Ramos (cell line): Measurements from ENCODE around the gene PCED1A.
"Not testable (repeated sequence)": the region's sequence is repeated elsewhere in the genome, so short reads cannot be mapped to it uniquely, and the experiment has no call there.

Experiments
- in situ Hi-C: fragments of 300-500 bp; cut with MboI; formaldehyde crosslinking; loops from one replicate; pipeline ENCODE4 v1.14.3; 2022; ENCODE audit warnings: low sequenced_read_pairs; ENCODE audit not compliant: unreplicated experiment

PCED1A gene

DNA sequence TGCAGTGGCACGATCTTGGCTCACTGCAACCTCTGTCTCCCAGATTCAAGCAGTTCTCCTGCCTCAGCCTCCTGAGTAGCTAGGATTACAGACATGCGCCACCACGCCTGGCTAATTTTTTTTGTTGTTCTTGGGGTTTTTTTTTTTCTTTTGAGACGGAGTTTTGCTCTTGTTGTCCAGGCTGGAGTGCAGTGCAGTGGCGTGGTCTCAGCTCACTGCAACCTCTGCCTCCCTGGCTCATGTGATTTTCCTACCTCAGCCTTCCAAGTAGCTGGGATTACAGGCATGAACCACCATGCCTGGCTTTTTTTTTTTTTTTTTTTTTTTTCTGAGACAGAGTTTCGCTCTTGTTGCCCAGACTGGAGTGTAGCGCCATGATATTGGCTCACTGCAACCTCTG, 9.2 kb downstream of the PCED1A start:
- in situ Hi-C loops: not testable (repeated sequence)

GRCh38 chr20:2829376-2829775, 11.1 kb downstream of the PCED1A start:
- in situ Hi-C loops: no loop called here

- in situ Hi-C loops: no loop called here
Measured at GRCh38 chr20:2826655-2827054, 13.8 kb downstream of the PCED1A start.

DNA sequence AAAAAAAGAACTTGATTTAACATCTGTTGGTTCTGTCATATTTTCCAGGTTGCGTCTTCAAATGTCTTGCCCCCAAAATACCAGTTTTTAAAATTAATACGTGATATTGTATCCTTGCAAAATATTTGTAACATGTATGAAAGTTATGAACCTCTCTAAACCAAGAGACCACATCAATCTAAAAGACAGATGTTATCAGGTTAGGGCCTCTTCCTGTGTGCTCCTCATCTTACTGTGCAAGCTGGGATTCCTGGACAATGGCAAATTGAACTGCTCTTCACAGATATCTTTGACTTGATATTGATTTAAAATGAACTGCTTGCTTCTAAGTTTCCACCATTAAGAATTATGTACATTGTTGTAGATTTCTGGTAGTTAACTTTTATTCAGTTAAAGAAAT, 14.7 kb downstream of the PCED1A start:
- in situ Hi-C loops: no loop called here

- in situ Hi-C loops: no loop called here
Measured at GRCh38 chr20:2822073-2822472, 18.4 kb downstream of the PCED1A start.

- in situ Hi-C loops: no loop called here
Measured at GRCh38 chr20:2820896-2821869, 19.3 kb downstream of the PCED1A start.

GRCh38 chr20:2820084-2820895, 20.2 kb downstream of the PCED1A start:
- in situ Hi-C loops: no loop called here

- in situ Hi-C loops: no loop called here
Measured at GRCh38 chr20:2817891-2818595, 22.4 kb downstream of the PCED1A start.

- in situ Hi-C loops: no loop called here
Measured at GRCh38 chr20:2817341-2817726, 23.1 kb downstream of the PCED1A start.

DNA sequence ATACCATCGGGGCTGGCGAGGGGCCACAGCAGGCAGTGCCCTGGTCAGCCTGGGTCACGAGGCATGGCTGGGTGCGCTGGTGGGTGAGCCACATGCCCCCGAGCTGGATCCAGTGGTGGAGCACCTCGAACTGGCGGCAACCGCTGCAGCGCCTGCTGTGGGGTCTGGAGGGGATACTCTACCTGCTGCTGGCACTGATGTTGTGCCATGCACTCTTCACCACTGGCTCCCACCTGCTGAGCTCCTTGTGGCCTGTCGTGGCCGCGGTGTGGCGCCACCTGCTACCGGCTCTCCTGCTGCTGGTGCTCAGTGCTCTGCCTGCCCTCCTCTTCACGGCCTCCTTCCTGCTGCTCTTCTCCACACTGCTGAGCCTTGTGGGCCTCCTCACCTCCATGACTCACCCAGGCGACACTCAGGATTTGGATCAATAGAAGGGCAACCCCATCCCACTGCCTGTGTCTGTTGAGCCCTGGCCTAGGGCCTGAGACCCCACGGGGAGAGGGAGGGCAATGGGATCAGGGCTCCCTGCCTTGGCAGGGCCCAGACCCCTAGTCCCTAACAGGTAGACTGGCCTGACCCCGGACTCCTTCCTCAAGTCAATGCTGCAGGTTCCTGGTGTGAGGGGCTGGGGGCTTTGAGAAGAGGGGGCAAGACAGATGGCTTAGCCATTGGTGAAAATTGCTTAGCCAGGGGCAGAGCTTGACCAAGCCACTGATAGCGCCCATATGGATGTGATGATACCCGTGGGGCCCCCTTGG, 23.7 kb downstream of the PCED1A start:
- in situ Hi-C loops: no loop called here

GRCh38 chr20:2816030-2816582, 24.3 kb downstream of the PCED1A start, which contains the start of gene TMEM239:
TMEM239 (plus strand) TSS chr20:2816364; CDS start chr20:2816555, 191 bp downstream.
- in situ Hi-C loops: no loop called here

DNA sequence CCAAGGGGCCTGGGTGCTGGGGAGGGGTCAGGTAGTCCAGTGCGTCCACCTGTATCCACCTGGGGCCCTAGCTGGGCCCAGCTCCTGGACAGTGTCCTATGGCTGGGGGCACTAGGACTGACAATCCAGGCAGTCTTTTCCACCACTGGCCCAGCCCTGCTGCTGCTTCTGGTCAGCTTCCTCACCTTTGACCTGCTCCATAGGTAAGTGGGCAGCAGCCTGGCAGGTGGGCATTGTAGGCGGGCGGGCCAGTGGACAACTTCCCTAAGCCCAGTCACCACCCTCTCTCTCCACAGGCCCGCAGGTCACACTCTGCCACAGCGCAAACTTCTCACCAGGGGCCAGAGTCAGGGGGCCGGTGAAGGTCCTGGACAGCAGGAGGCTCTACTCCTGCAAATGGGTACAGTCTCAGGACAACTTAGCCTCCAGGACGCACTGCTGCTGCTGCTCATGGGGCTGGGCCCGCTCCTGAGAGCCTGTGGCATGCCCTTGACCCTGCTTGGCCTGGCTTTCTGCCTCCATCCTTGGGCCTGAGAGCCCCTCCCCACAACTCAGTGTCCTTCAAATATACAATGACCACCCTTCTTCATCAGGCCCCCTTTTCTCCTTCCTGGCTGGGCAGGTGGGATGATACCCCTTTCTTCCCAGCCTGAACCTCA, 25.1 kb downstream of the PCED1A start:
- in situ Hi-C loops: no loop called here

GRCh38 chr20:2814587-2815051, 25.8 kb downstream of the PCED1A start, which contains the start of gene C20orf141:
C20orf141 (plus strand) TSS chr20:2814987; CDS start chr20:2815185, 198 bp downstream.
- in situ Hi-C loops: no loop called here

DNA sequence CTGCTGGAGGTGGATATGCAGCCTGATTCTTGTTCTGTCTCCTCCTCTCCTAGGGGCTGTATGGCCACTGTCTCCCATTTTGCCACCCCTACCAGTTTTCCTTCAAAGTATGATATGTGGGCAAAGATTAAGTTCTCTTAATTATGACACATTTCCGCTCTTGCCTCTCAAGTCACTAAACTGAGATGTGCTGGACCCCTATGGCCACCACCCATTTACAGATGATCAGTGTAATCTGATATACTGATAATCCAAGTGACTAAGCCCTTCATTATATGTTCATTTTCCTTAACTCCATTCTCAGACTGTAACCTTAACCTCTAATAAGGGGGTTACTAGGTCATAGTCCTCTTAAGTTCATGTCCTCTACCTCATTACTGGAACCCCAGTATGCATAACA, 26.4 kb downstream of the PCED1A start:
- in situ Hi-C loops: no loop called here

DNA sequence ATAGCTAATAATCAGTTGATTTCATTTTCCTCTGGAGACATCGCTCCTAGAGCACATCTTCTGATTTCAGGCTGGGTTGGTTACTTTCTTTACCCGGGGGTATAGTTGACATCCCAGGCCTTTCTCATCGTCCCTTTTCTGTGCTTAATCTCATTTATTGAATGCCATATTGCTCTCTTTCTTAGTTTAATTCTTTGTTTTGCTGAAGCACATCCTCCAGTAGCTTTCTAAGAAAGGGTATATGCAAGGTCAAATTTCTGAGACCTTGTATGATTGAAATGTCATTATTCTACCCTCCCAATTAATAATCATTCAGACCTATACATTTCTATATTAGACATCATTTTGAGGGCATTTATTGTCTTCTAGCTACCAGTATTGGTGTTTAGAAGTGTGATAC, 28.3 kb downstream of the PCED1A start:
- in situ Hi-C loops: no loop called here

DNA sequence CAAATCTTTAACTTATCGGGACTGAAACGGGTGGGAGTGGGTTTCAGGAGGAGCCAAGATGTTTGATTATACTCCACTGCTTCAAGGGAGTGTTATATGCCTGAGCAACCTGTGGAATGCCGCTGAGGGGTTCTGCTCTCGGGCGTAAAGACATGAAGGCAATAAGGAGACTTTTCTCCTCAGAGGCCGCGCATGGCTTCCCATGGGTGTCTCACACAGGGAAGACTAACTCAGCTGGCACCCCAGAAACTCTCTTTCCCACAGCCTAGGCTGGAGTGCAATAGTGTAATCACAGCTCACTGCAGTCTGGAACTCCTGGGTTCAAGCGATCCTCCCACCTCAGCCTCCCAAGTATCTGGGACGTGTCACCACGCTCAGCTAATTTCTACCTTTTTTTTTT, 30.8 kb downstream of the PCED1A start:
- in situ Hi-C loops: no loop called here

- in situ Hi-C loops: not testable (repeated sequence)
Measured at GRCh38 chr20:2807929-2808328, 32.5 kb downstream of the PCED1A start.

- in situ Hi-C loops: no loop called here
Measured at GRCh38 chr20:2807019-2807418, 33.4 kb downstream of the PCED1A start.

DNA sequence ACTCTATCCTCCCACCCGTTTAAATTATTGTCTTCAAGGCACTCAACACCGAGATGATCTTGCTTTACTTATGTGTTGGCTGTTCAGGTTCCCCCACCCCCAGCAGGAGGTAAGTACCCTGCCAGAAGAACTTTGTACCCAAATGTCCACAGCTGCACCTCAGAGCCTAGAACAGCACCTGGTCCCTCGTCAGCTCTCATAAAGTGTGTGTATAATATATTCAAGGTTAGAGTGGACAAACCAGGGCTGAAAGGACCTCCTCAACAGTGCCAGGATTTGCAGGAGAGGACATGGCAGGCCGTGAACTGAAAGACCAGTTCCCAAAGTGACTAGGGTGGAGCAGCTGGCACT, 34.1 kb downstream of the PCED1A start:
- in situ Hi-C loops: no loop called here
